Body of pancreas (tissue), 4 donors: ENCODE results near the gene STK32B.

Experiments used
- POLR2A ChIP-seq, 3 donors: fragments of 450-650 bp; IDR thresholded peaks; one replicate each; pipeline ENCODE4 v1.6.1; 2016; ENCODE audit warnings: antibody characterized with exemption in 3 of 3, mild to moderate bottlenecking in 2 of 3
- TF ChIP-seq, protein P1 (sequence below), 7 experiments: fragments of 450-650 bp in 4 of 7; fragments of 200-600 bp in 3 of 7; sonication (generic) in 3 of 7; IDR thresholded peaks; one replicate each; pipeline ENCODE4 v1.5.1; 2016 to 2019; ENCODE audit warnings: antibody characterized with exemption in 7 of 7

- no peak for TF ChIP-seq POLR2A (IDR thresholded peaks at IDR 0.05)
- TF ChIP-seq, protein P1, sequence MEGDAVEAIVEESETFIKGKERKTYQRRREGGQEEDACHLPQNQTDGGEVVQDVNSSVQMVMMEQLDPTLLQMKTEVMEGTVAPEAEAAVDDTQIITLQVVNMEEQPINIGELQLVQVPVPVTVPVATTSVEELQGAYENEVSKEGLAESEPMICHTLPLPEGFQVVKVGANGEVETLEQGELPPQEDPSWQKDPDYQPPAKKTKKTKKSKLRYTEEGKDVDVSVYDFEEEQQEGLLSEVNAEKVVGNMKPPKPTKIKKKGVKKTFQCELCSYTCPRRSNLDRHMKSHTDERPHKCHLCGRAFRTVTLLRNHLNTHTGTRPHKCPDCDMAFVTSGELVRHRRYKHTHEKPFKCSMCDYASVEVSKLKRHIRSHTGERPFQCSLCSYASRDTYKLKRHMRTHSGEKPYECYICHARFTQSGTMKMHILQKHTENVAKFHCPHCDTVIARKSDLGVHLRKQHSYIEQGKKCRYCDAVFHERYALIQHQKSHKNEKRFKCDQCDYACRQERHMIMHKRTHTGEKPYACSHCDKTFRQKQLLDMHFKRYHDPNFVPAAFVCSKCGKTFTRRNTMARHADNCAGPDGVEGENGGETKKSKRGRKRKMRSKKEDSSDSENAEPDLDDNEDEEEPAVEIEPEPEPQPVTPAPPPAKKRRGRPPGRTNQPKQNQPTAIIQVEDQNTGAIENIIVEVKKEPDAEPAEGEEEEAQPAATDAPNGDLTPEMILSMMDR (IDR thresholded peaks at IDR 0.05): no peak
Measured at GRCh38 chr4:5422195-5422594, 370.9 kb downstream of the STK32B start.
